Germinal center (tissue), 1 donor: ENCODE data around the gene ERICH2.
"Not testable (repeated sequence)": the region's sequence is repeated elsewhere in the genome, so short reads cannot be mapped to it uniquely, and the experiment has no call there.

Experiments used
- DNase-seq: peaks from one replicate; pipeline ENCODE4 v3.0.0; 2012; ENCODE audit warnings: mixed read lengths, low spot score

ERICH2 gene, protein sequence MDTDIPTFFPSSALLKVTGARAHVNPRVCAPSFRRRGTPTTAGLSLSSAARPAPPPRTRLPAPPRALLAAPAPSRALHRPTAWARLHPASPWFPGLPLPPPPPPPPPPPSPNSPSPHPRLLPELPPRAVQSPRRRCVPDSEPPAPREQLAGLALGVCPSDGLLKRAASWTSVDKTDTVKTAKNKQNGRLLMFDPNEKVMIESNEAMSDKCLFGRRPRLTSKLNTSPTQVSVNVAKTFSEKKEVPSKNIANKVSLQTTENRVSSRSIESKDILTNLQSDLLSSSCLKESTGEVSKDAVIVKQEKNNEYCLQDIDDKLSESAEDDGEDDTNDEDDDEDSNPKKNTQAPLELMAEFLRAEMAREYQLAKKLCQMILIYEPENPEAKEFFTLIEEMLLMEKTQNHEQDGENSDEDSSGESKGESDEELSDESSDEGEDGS

DNA sequence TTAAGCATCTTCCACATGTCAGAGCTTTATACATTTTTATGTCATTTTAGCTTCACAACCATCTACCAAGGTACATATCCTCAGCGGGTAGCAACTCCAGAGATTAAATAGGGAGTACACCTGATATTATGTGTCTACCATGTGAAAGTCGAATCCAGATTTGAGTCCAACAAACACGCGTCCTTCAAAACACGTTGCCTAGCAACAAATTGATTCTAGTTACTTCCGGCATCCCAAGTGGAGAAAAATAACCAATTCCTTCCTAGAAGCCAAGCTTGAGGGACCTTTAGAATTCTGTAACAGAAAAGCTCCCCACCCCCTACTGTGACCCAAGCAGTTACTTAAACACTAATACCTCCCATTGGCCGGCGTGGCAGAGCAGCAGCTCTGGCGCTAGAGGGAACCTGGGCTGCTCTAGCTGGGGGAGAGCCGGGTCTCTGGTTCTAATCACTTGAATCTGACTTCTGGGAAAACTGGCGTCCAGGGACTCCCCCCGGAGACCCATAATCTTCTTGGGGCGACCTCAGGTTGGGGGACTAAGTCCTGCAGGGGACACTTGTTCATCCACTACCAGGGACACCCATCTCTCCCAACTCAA is at the start of gene ERICH2:
Gene ERICH2 (plus strand): TSS at position 371 of the 598 bp plus-strand sequence. CDS start 304 bp downstream, outside the sequence.
- peak; percentile 51 for DNase-seq

DNA sequence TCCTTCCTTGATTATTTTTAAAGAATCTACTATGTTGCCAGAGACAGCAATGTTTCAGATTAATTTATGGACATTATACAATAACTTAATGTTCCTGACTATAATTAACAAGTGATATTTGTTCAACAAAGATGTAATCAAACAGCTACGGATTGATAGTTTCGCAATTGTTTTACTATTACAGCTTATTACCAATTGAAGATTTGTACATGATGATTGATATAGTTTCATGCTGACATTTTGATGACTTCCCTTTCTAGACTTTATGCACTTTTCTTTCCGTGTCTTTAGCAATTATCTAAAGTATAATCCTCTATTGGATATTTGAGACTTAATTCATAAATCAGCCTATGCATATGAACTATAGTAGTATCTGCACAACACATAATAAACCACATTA is 48.5 kb upstream of the ERICH2 start:
- no peak for DNase-seq

DNA sequence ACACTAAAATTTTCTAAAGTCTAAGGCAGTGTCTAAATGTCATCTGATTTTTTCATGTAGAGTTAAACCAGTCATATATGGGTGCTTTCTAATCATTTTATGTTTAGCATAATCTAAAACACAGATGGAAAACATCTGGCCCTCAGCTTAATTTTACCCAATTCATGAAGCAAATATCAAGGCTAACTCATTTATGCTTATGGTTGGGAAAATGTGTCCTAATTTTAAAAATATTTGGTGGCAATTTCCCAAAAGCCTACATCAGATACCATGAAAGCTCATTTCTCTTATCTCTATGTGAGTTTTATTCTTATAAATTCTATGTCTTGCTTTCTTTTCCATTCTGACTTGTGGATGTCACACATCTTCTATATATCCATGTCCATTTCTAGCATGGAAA is 47.9 kb upstream of the ERICH2 start:
- no peak for DNase-seq

DNA sequence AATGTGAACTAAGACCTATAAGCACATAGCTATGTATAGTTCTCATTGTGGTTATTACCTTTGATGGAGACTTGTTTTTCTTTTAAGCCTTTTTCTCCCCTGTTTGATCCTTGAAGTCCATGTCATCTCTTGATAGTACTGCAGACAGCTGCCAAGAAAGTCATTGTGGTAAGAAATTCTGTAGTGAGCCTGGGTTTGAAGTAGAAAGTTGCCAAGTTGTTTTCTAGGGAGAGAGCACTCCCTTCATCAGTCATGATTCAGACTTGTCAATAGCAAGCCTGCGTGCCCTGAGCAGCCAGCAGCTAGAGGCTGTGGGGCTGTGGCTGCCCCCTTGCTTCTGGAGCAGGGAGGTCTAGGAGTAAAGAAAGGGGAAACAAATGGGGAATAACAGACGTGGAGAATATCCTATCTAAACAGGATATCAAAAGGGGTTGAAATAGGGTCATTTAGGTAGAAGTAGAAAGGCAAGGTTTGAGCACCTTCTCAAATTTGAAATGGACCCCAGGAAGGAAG is 46.7 kb upstream of the ERICH2 start:
- no peak for DNase-seq

DNA sequence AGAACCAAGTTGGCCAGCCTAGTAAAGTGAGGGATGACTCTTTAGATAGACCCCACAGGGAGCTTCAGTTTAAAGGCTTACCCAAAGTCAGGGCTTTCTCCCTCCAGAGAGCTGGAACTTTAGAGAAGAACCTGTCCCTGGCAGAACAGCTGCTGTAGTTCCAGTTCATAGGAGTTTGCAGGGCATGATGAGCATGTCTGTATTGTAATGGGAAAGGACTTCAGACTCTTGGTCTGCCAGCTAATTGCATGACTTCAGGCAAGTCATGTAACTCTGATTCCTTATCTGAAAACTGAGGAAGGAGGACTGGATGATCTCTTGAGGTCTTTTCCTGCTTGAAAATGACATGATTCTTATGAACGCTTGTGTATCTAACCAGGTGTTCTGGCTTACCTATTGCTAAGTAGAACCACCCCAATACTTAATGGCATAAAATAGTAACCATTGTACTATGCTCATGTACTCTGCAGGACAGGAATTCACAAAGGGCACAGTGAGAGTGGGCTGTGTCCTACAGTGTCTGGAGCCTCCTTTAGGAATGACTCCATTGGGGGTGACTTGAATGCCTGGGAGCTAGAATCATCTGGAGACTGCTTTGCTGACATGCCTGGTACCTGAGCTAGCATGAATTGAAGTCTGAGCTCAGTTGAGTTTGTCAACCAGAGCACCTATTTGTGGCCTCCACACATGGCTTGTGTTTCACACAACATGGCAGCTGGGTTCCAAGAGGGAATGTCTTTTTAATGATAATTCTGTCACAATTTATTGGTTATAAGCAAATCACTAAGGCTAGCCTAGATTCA is 36.2 kb upstream of the ERICH2 start:
- DNase-seq: no peak

DNA sequence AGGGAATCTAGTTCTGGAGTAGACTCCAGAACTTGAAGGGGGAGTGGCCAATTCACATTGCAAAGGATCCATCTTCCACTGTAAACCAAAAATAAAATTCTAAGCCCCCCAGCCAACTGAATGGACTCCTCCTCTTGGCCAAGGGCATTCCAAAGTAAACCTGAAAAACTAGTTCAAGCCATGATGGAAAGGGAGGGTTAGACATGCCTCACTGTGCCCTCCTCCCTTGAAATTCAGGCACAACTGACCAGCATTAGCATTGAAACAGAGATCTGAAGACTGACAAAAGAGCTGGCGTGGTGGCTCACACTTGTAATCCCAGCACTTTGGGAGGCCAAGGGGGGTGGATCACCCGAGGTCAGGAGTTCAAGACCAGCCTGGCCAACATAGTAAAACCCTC is 35.6 kb upstream of the ERICH2 start:
- DNase-seq: not testable (repeated sequence)

- no peak for DNase-seq
These were observed 33.5 kb upstream of the ERICH2 start for GRCh38 chr2:170736628-170737027.

DNA sequence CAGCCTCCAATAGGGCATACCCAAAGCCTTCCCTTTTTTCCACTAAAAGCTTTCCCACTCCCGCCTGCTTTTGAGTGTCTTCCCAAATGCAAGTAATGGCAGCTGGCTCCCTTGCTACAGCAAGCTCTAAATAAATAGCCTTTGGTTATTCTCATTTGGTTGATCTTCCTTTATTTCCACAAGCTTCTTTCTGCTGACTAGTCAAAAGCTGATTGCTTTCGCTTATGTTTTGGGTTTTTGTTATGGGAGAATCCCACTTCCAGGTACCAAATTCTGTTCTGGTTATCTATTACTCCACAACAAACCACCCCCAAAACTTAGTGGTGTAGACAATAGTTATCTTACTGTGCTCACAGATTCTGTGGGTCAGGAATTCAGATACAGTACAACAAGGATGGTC is 32.8 kb upstream of the ERICH2 start:
- no peak for DNase-seq

DNA sequence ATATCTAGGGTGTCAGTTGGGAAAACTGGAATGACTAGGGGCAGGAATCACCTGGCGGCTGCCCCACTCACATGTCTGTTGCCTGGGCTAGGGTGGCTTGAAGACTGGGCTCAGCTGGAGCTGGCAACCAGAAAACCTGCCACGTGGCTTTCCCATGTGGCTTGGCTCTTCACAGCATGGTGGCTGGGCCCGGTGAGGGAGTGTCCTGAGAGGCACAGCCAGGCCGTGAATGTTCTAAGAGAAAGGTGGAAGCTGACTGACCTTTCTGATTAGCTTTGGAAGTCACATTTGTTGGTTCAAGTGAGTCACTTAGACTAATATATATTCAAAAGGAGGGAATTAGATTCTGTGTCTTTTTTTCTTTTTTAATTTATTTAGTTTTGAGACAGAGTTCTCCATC is 32.4 kb upstream of the ERICH2 start:
- no peak for DNase-seq

DNA sequence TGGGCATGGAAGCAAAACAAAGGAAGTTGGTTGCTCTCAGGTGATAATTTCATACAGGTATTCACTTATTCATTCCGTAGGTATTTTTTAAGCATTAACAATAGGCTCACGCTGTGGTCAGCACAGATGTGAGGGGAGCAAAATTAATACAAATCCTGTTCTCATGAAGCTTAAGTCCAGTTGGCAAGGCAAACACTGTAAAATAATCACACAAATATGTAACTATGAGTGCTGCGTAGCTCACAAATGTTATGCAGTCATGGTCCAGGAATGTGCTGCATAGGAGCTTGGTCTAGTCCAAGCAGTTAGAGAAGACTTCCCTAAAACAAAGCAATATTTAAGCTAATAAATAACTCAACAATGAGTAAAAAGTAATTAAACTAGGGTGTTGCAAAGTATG is 31.1 kb upstream of the ERICH2 start:
- no peak for DNase-seq

- no peak for DNase-seq
These were observed 30.6 kb upstream of the ERICH2 start for GRCh38 chr2:170739507-170740046.

DNA sequence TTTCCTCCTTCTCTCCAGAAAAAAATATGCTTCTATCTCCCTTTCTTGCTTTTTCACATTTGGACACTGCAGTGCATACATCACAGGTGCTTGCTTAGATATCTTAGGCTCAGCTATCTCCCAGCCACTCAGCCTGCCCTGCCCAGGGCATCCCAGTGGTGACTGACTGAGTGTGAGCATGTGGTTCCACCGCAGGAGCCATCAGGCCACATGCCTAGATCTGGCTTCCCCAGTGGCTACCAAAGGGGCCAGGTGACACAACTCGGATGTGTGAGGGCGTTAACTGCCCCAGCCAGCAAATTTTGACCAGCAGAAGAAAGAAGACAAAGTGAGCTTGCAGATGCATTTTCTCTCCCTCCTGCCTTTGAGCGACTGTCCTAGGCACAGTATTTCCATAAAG is 29.5 kb upstream of the ERICH2 start:
- DNase-seq: no peak

DNA sequence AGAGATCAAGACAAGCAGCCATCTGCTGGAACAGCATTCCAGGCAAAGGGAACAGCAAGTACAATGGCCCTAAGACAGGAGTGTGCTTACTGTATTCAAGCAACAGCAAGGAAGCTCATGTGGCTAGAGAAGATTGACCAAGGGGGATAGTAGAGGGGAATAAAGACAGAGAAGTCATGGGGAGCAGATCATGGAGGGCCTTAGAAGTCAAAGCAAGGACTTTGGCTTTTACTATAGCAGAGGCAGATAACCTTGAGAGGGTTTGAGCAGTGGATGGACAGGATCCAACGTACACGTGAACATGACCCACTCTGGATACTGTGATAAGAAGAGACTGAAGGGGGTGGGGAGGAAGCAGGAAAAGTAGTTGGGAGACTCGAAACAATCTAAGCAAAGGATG is 28.2 kb upstream of the ERICH2 start:
- DNase-seq: no peak

- no peak for DNase-seq
These were observed 27.2 kb upstream of the ERICH2 start for GRCh38 chr2:170742896-170743529.

DNA sequence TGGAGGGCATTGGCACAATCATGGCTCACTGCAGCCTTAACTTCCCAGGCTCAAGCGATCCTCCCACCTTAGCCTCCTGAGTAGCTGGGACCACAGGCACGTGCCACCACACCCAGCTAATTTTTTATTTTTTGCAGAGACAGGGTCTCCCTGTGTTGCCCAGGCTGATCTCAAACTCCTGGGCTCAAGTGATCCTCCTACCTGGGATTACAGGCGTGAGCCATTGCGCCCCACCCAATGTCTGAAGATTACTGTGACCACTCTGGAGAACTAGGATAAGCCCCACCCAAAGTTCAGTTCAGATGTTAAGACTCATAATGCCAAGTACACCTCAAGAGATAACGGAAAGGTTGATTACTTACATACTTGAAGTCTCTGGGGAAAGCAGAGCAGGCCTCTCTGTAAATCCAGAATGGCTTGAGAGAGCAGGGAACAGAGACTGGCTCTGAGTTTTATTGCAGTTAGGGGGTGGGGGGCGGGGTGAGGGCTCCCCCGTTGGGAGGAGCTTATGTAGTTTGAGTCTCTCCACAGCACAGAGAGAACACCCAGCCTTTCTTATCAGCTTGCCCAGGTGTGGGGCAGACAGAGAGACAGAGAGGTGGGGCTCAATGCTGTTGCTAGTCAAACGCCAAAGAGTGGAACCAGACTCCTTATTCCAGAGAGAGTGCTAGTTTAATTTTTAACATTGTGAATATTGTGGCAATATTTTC is 26.5 kb upstream of the ERICH2 start:
- no peak for DNase-seq

- no peak for DNase-seq
These were observed 25.8 kb upstream of the ERICH2 start for GRCh38 chr2:170744248-170745002.

DNA sequence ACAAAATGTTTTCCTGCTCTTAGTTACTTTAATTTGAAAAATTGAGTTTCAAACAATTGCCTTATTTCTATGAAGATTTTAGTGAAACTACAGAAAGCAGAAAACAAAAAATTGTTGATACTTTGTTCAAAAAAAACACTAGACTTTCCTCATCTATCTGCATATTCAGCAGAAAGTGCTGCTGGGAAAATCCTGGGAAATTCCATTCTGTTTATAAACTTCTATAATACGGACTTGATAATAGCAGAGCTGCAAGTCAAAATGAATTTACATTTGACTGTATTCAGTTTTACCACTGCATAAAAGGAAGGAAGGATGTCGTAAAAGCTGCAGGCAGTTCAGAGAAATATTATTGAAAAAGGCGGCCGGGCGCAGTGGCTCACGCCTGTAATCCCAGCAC is 24.9 kb upstream of the ERICH2 start:
- DNase-seq: no peak

DNA sequence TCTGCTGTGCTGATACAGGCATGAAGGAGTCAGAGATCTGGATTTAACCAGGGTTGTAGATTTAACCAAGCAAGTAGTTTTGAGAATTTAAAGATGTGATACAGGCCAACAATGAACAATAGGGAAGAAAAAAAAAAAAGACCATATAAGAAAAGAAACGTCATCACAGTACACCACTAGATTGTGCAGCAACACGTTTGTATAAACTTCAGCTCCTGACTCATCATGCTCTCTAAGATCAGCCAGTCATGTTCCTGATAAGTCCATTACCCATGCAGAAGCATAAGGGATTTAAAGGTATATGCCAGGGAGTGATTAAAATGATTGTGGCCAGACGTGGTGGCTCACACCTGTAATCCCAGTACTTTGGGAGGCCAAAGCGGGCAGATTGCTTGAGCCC is 22.3 kb upstream of the ERICH2 start:
- DNase-seq: no peak

DNA sequence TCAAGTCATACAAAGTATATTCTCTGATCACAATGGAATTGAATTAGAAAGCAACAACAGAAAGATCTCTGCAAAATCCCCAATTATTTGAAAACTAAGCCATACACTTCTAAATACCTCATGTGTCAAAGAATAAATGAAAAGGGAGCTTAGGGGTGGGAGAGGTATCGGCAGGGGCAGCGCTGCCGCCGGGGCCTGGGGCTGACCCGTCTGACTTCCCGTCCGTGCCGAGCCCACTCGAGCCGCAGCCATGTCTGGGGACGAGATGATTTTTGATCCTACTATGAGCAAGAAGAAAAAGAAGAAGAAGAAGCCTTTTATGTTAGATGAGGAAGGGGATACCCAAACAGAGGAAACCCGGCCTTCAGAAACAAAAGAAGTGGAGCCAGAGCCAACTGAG is 18.6 kb upstream of the ERICH2 start:
- DNase-seq: not testable (repeated sequence)

DNA sequence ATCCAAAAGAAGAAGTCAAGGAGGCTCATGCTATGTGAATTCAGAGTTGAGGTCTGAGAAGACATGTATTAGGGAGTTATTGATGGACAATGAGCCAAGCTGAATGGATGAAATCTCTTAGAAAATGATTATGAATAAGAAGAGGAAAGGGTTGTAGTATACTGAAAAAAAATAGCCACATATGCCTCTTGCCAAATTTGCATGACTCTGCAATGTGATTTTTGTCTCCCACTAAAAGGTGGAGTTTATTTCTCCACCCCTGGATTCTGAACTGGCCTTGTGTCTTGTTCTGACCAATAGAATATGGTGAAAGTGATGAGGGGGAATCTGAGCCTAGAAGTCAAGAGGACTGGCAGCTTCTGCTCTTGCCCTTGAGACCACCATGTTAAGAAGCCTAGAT is 8.6 kb upstream of the ERICH2 start:
- DNase-seq: no peak

GRCh38 chr2:170762760-170763159 is 7.4 kb upstream of the ERICH2 start:
- no peak for DNase-seq
